MCF 10A (cell line): Measurements from ENCODE around the gene HOXB13. TPM values are rescaled to one million over a fixed set of nuclear protein-coding genes. Genes with fewer than 3 reads are reported as not detected.
A peak's percentile ranks its signal among the peaks of the same experiment; 100 is the strongest.

Experiments used
- Bru-seq: library from RNA; stranded (reverse); fragments of 400-500 nt; gene quantifications from one replicate; lab custom pipeline; 2021; lab: Mats Ljungman, UMichigan
- BruChase-seq, 2 experiments: library from RNA; stranded (reverse); fragments of 400-500 nt; gene quantifications; one replicate each; lab custom pipeline; 2021; lab: Mats Ljungman, UMichigan
- BruUV-seq: library from RNA; stranded (reverse); fragments of 400-500 nt; replicated peaks from 2 replicates; lab custom pipeline; 2021; lab: Mats Ljungman, UMichigan
- CTCF ChIA-PET: fragments of 300-600 bp; sonication (Branson Sonifier 250); formaldehyde crosslinking; extraction: SDS; loops from one replicate; lab custom pipeline; 2021; ENCODE audit warnings: antibody characterized with exemption, inconsistent platforms; lab: Yijun Ruan, JAX
- POLR2A ChIA-PET: fragments of 300-600, 350-650 bp; sonication (Branson Sonifier 250); formaldehyde crosslinking; extraction: SDS; loops from one replicate; lab custom pipeline; 2020; ENCODE audit warnings: antibody characterized with exemption, inconsistent platforms; lab: Yijun Ruan, JAX
- DNase-seq: peaks from one replicate; pipeline ENCODE4 v3.0.0-alpha.2; 2018; ENCODE audit not compliant: unreplicated experiment
- H3K27ac Mint-ChIP-seq: one replicate; pipeline ENCODE4 v1.8.0; 2022; ENCODE audit warnings: mild to moderate bottlenecking, low read depth, mixed read lengths; ENCODE audit not compliant: unreplicated experiment
- H3K27me3 Mint-ChIP-seq: one replicate; pipeline ENCODE4 v1.8.0; 2022; ENCODE audit warnings: mixed read lengths; ENCODE audit not compliant: insufficient read depth, unreplicated experiment
- H3K36me3 Mint-ChIP-seq: one replicate; pipeline ENCODE4 v1.8.0; 2022; ENCODE audit warnings: mild to moderate bottlenecking, moderate library complexity, mixed read lengths; ENCODE audit not compliant: insufficient read depth, unreplicated experiment
- H3K4me1 Mint-ChIP-seq: one replicate; pipeline ENCODE4 v1.8.0; 2022; ENCODE audit warnings: mixed read lengths; ENCODE audit not compliant: insufficient read depth, unreplicated experiment
- H3K4me3 Mint-ChIP-seq: one replicate; pipeline ENCODE4 v1.8.0; 2022; ENCODE audit warnings: mild to moderate bottlenecking, moderate library complexity, mixed read lengths; ENCODE audit not compliant: unreplicated experiment
- H3K9me3 Mint-ChIP-seq: one replicate; pipeline ENCODE4 v1.8.0; 2022; ENCODE audit warnings: mixed read lengths; ENCODE audit not compliant: unreplicated experiment
- intact Hi-C: fragments of 100-400 bp; cut with micrococcal nuclease; formaldehyde crosslinking; loops from 2 replicates; pipeline ENCODE4 v1.14.1; 2022
- long read RNA-seq: library from polyadenylated mRNA; stranded (forward); transcript quantifications from one replicate; pipeline ENCODE4 v2.0.0, GENCODE V29; 2022
- total RNA-seq: library from RNA; stranded (reverse); gene quantifications from 2 replicates; pipeline ENCODE4 v1.2.3, GENCODE V29; 2022
- TF ChIP-seq, protein P1 (sequence below): fragments of 200-600 bp; IDR thresholded peaks from one replicate; pipeline ENCODE4 v1.8.0; 2022; ENCODE audit warnings: antibody characterized with exemption, mild to moderate bottlenecking; ENCODE audit not compliant: unreplicated experiment

HOXB13 gene
- total RNA-seq (not detected in 2 replicates), Bru-seq, nascent RNA (not detected), BruChase-seq, experiment 1, labeled RNA remaining after a 6-hour chase (not detected), BruChase-seq, experiment 2, labeled RNA remaining after a 2-hour chase (not detected)
- long read RNA-seq, result 0 reads

DNA sequence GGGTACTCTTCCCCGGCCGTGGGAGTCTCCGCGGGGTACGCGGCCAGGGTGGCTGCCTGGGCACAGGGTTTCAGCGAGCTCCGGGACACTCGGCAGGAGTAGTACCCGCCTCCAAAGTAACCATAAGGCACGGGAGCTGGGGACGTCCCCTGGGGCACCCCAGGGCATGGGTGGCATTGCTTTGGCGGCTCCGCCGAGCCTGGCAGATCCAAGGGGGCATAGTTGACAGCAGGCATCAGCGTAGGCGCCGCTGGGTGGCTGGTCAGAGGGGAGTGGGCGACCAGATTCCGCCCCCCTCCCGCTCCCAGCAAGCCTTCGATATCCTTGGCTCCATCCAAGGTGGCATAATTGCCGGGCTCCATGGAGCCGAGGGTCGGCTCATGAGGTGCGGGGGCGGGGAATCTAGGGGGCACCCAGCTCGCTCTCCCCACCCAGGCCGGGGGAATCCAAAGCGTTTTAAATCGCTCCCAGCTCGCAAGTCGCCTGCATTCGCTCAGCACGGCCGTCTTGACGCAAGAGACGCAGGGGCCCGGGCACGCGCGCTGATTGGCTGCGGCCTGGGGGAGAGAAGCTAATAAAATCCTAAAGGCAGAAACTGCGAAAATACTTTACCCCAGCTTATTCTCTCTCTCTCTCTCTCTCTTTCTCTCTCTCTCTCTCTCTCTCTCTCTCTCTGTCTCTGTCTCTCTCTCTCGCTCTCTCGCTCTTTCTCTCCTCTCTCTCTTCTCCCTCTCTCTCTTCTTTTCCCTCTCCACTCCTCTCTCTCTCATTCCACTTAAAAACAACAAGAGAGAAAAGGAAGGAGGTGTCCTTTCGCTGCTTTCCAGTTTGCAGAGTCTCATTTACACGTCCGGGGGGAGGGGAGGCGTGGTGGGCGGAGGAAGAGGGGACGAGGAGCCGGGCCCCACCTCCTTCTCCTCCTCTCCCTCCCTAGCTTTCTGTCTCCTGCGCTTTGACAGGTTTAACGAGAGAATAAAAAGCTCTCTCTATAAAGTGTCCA is at the start of gene HOXB13:
Gene HOXB13, minus strand, starts transcription at position 519 of the 1,000 bp plus-strand sequence. Its CDS starts 157 bp downstream, at position 362.
- intact Hi-C loops, result no loop called here
- peaks cover 11% of the 10 kb centered on the region for H3K4me1 Mint-ChIP-seq
- no TSS peak for BruUV-seq
- peaks cover 97% of the 10 kb centered on the region for H3K27me3 Mint-ChIP-seq
- CTCF ChIA-PET, result interaction anchor here (0.5 to 1.4 kb wide), 8 partner anchors 10 to 562 kb away, joined by 3 to 4 read pairs (median 3); no protein-coding TSS in a partner anchor
- no peaks in the 10 kb centered on the region for H3K9me3 Mint-ChIP-seq
- no peak within 1 kb of the TSS for H3K27ac Mint-ChIP-seq
- DNase-seq, result no peak
- H3K4me3 Mint-ChIP-seq, result peak within 1 kb of the TSS; percentile 38
- no peaks in the 10 kb centered on the region for H3K36me3 Mint-ChIP-seq
- TF ChIP-seq, protein P1, sequence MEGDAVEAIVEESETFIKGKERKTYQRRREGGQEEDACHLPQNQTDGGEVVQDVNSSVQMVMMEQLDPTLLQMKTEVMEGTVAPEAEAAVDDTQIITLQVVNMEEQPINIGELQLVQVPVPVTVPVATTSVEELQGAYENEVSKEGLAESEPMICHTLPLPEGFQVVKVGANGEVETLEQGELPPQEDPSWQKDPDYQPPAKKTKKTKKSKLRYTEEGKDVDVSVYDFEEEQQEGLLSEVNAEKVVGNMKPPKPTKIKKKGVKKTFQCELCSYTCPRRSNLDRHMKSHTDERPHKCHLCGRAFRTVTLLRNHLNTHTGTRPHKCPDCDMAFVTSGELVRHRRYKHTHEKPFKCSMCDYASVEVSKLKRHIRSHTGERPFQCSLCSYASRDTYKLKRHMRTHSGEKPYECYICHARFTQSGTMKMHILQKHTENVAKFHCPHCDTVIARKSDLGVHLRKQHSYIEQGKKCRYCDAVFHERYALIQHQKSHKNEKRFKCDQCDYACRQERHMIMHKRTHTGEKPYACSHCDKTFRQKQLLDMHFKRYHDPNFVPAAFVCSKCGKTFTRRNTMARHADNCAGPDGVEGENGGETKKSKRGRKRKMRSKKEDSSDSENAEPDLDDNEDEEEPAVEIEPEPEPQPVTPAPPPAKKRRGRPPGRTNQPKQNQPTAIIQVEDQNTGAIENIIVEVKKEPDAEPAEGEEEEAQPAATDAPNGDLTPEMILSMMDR, result no peak
- POLR2A ChIA-PET, result interaction anchor here (0.6 to 1.1 kb wide), 3 partner anchors 13 to 64 kb away, joined by 3 read pairs; no protein-coding TSS in a partner anchor

DNA sequence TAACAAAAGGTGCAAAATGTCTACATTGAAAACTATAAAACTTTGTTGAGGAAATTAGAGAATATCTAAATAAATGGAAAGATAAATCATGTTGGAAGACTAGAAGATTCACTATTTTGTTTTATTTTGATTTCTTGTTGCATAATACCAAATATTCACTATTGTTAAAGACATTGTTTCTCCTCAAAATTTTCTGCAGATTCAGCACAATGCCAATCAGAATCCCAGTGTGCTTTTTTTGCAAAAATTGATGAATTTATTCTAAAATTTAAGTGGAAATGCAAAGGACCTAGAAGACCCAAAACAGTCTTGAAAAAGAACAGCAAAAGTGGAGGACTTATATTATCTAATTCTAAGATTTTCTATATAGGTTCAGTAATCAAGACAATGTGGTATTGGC is 48.1 kb upstream of the HOXB13 start:
- H3K27me3 Mint-ChIP-seq, result peaks cover 41% of the 10 kb centered on the region
- no peaks in the 10 kb centered on the region for H3K36me3 Mint-ChIP-seq
- no TSS peak for BruUV-seq
- H3K4me3 Mint-ChIP-seq, result no peak overlapping the region
- H3K27ac Mint-ChIP-seq, result no peak overlapping the region
- TF ChIP-seq, protein P1, result no peak
- H3K9me3 Mint-ChIP-seq, result no peaks in the 10 kb centered on the region
- no peak for DNase-seq
- no peaks in the 10 kb centered on the region for H3K4me1 Mint-ChIP-seq
- intact Hi-C loops, result no loop called here
- CTCF ChIA-PET, result no interaction called here
- POLR2A ChIA-PET, result no interaction called here

DNA sequence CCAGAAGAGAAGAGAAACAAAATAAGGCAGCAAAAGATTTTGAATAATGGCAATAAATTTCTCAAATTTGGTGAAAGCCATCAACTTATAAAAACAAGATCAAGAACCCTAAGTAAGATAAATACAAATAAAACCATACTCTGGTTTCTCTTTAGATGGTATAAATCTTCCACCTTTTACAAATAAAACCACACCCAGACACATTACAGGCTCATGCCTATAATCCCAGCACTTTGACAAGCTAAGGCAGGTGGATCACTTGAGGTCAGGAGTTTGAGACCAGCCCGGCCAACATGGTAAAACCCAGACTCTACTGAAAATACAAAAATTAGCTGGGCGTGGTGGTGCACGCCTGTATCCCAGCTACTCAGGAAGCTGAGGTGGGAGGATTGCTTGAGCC is 44.7 kb upstream of the HOXB13 start:
- CTCF ChIA-PET, result interaction anchor here (0.6 to 1.1 kb wide), 3 partner anchors 39 to 104 kb away, joined by 3 to 7 read pairs (median 4); no protein-coding TSS in a partner anchor
- no peak overlapping the region for H3K27ac Mint-ChIP-seq
- POLR2A ChIA-PET, result interaction anchor here (1.0 kb wide), 1 partner anchor 15 kb away, joined by 5 read pairs; no protein-coding TSS in a partner anchor

More for the DNA sequence above, 44.7 kb upstream of the HOXB13 start:
- BruUV-seq, result no TSS peak
- intact Hi-C loops, result no loop called here
- H3K4me1 Mint-ChIP-seq, result no peaks in the 10 kb centered on the region
- peaks cover 32% of the 10 kb centered on the region for H3K27me3 Mint-ChIP-seq
- H3K36me3 Mint-ChIP-seq, result no peaks in the 10 kb centered on the region
- TF ChIP-seq, protein P1, result no peak
- no peaks in the 10 kb centered on the region for H3K9me3 Mint-ChIP-seq
- no peak overlapping the region for H3K4me3 Mint-ChIP-seq
- DNase-seq, result no peak
